Renal cortex interstitium (tissue), 15 donors: ENCODE data around the gene CAPN8. TPM values are rescaled to one million over a fixed set of nuclear protein-coding genes. Genes with fewer than 3 reads are reported as not detected.

Experiments
- DNase-seq, 11 donors: peaks; one replicate each; pipeline ENCODE4 v3.0.0-alpha.2; 2013; ENCODE audit warnings: low read depth in 9 of 11, low spot score in 4 of 11; ENCODE audit errors: extremely low read depth in 1 of 11
- long read RNA-seq, 16 experiments: transcript quantifications; one replicate each; lab custom pipeline, GENCODE V29; 2026
- polyA plus RNA-seq, 3 donors: library from polyadenylated mRNA; unstranded; fragments of 120-200 nt; gene quantifications; one replicate each; pipeline ENCODE4 v1.2.1, GENCODE V29; 2013; ENCODE audit not compliant: insufficient read length in 3 of 3

Gene CAPN8
- polyA plus RNA-seq = 1 to 10 TPM; 2.6 to 3.8 (median 2.8) TPM
- long read RNA-seq, donor 1, partial matches to known transcripts = 189 of 189 reads
- long read RNA-seq, donor 1, other reads (novel, unspliced or antisense) = 0 of 189 reads
- long read RNA-seq, donor 2, partial matches to known transcripts = 80 of 80 reads
- long read RNA-seq, donor 2, other reads (novel, unspliced or antisense) = 0 of 80 reads
- long read RNA-seq, donor 3, partial matches to known transcripts = 341 of 341 reads
- long read RNA-seq, donor 3, other reads (novel, unspliced or antisense) = 0 of 341 reads
- long read RNA-seq, donor 4, partial matches to known transcripts = 137 of 137 reads
- long read RNA-seq, donor 4, other reads (novel, unspliced or antisense) = 0 of 137 reads
- long read RNA-seq, donor 5 = 0 reads
- long read RNA-seq, donor 6, partial matches to known transcripts = 143 of 143 reads
- long read RNA-seq, donor 6, other reads (novel, unspliced or antisense) = 0 of 143 reads
- long read RNA-seq, donor 7, partial matches to known transcripts = 373 of 374 reads
- long read RNA-seq, donor 7, other reads (novel, unspliced or antisense) = 0 of 374 reads
- long read RNA-seq, donor 8, partial matches to known transcripts = 211 of 211 reads
- long read RNA-seq, donor 8, other reads (novel, unspliced or antisense) = 0 of 211 reads
- long read RNA-seq, donor 9, partial matches to known transcripts = 131 of 131 reads
- long read RNA-seq, donor 9, other reads (novel, unspliced or antisense) = 0 of 131 reads
- long read RNA-seq, donor 10, partial matches to known transcripts = 323 of 323 reads
- long read RNA-seq, donor 10, other reads (novel, unspliced or antisense) = 0 of 323 reads
- long read RNA-seq, donor 11, partial matches to known transcripts = 114 of 114 reads
- long read RNA-seq, donor 11, other reads (novel, unspliced or antisense) = 0 of 114 reads
- long read RNA-seq, donor 12, partial matches to known transcripts = 88 of 88 reads
- long read RNA-seq, donor 12, other reads (novel, unspliced or antisense) = 0 of 88 reads
- long read RNA-seq, donor 13, partial matches to known transcripts = 521 of 521 reads
- long read RNA-seq, donor 13, other reads (novel, unspliced or antisense) = 0 of 521 reads
- long read RNA-seq, donor 14, partial matches to known transcripts = 301 of 301 reads
- long read RNA-seq, donor 14, other reads (novel, unspliced or antisense) = 0 of 301 reads
- long read RNA-seq, donor 15, partial matches to known transcripts = 107 of 107 reads
- long read RNA-seq, donor 15, other reads (novel, unspliced or antisense) = 0 of 107 reads
- long read RNA-seq, donor 16, partial matches to known transcripts = 495 of 495 reads
- long read RNA-seq, donor 16, other reads (novel, unspliced or antisense) = 0 of 495 reads

DNA sequence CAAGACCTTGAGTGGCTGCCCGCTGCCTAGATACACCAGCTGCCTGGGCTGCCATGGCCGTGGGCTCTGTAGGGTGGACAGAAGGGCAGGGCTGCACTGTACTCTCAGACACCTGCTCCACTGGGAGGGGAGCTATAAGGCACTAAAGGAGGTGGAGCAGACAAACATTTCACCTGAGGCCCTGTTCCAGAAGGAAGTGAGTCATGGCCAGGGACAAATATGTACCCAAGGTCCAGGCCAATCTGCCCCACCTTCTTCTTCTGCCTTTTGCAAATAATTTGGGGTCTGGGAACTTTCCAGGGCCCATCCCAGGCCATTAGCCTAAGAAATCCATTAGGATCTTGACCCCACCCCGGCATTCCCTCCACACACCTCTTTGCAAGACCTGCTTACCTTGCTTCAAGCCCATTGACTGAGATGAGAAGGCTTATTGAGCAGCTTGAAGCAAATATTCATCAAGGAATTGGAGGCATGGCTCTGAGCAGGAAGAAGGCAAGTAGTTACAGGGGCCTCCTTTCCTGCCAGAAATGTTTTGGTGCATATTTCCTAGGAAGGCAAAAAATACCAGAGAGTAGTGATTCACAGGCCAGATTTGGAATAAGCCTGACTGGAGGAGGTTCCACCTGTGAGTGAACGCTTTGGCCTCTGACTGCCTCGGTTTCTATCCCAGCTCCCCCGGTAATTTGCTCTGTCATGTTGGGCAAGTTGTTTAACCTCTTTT is at the start of gene CAPN8:
Gene CAPN8 (minus strand): TSS at position 110 of the 721 bp plus-strand sequence. CDS start 55 bp downstream, at position 55.
- DNase-seq = no peak

GRCh38 chr1:223714849-223715603 is 49.5 kb upstream of the CAPN8 start:
- no peak for DNase-seq

DNA sequence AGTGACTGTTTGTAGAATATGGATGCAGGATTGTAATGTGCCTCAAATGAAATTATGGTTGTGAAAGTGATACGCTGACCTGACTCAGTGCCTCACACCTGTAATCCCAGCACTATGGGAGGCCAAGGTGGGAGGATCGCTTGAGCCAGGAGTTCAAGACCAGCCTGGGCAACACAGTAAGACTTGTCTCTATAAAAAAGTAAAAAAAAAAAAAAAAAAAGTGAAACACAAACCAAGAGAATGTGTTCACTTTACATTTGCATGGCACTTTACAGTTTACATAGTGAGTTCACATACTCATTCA is 48.9 kb upstream of the CAPN8 start:
- no peak for DNase-seq

DNA sequence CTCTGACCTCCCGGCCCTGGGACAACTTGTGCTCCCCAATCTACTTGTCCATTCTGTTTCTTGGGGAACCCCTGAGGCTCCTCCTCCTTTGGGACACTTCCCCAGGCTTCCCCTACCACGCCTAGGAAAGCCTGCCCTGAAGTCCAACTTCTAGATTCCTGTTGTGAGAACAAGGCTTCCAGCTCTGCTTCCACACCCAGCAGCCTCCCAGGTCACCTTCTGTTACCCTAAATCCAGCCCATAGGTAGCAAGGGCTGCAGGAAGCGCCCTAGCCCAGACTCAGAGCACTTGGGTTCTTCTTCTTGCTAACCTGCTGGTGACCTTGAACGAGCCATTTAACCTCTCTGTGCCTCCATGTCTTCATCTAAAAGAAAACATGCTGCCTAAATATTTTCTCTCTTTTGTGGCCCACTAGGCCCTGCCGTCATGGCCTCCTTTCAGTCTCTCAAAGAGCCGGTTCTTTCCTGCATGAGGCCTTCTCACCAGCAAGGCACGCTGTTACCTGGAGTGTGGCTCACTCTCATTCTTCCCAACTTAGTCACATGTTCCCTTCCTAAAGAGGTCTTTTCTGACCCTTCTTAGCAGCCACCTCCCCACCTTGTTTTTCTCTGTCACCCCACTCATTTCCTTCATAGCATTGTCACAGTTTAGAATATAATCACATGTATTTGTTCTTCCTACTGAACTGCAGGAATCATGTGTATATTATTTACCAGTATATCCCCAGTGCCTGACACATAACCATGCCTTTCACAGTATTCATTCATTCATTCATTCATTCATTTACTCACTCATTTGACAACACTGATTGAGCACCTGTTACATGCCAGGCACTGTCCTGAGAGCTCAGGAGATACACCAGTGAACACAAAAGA is 48.3 kb upstream of the CAPN8 start:
- no peak for DNase-seq

GRCh38 chr1:223712850-223713474 is 47.5 kb upstream of the CAPN8 start:
- DNase-seq = no peak

DNA sequence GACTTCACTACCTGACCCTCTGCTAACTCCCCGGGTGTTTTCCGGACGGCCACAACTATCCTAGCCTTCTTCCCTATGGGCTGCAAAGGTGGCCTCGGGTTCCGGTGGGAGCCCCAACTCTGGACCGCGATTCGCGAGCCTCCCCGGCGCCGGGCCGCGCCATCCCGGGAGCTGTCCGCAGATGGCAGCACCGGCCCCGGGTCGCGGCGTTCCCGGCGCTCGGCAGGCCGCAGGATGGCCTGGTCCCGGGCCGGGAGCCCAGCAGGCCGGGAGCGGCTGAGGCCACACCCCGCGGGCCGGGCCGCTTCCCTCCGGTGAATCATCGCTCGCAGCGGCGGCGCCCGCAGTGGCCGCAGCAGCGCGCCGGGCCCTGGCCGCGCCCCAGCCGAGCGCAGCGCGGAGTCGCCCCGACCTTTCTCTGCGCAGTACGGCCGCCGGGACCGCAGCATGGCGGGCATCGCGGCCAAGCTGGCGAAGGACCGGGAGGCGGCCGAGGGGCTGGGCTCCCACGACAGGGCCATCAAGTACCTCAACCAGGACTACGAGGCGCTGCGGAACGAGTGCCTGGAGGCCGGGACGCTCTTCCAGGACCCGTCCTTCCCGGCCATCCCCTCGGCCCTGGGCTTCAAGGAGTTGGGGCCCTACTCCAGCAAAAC is 46.8 kb upstream of the CAPN8 start, which contains the start of gene CAPN2:
Gene CAPN2 (plus strand): TSS at position 346 of the 656 bp plus-strand sequence. CDS start 102 bp downstream, at position 448.
- DNase-seq = peak in 8 of 11 donors; percentile 35 to 72 (median 68)

GRCh38 chr1:223711747-223712193 is 46.3 kb upstream of the CAPN8 start:
- no peak for DNase-seq

GRCh38 chr1:223711173-223711572 is 45.7 kb upstream of the CAPN8 start:
- DNase-seq = no peak

- no peak for DNase-seq
These were observed 45.0 kb upstream of the CAPN8 start for GRCh38 chr1:223710179-223711133.

- DNase-seq = no peak
These were observed 44.1 kb upstream of the CAPN8 start for GRCh38 chr1:223709598-223709997.

DNA sequence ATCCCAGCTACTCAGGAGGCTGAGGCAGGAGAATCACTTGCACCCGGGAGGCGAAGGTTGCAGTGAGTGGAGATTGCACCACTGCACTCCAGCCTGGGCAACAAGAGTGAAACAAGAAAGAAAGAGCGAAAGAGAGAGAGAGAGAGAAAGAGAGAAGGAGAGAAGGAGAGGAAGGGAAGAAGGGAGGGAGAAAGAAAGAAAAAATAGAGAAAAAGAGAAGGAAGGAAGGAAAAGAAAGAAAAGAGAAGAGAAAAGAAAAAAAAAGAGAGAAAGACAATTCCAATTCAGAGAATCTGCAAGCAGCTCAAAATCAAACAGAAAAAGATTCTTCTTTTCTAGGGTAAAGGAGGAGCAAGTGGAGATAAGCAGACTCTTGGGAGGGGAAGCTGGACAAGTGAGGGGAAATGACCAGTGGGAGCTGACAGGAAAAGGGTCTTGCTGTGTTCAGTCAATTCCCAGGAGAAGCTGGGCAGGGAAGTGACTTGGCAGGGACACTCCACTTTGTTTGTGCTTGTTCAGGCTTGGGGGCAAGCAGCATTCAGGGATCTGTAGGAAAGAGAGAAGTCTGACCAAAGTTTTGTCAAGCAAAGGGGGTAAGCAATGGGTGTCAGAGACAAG is 43.3 kb upstream of the CAPN8 start:
- DNase-seq = no peak

- DNase-seq = no peak
These were observed 42.5 kb upstream of the CAPN8 start for GRCh38 chr1:223708001-223708359.

- DNase-seq = no peak
These were observed 41.9 kb upstream of the CAPN8 start for GRCh38 chr1:223707256-223708000.
